Measurements from ENCODE around the gene MRPS34. TPM values are rescaled to one million over a fixed set of nuclear protein-coding genes. Genes with fewer than 3 reads are reported as not detected.

MRPS34 gene
- total RNA-seq, 1 experiment from 2014 or later, result 102 TPM

- in situ Hi-C loops (cut with HindIII; ENCODE audit: low pct_unique_long_range_greater_than_20kb, low sequenced_read_pairs), result no loop called here
- DNase-seq (ENCODE audit: low read depth, low spot score), result no peak
These were observed 8.0 kb downstream of the MRPS34 start for GRCh38 chr16:1764971-1765370.

- in situ Hi-C loops (cut with HindIII; ENCODE audit: low pct_unique_long_range_greater_than_20kb, low sequenced_read_pairs), result no loop called here
- no peak for DNase-seq (ENCODE audit: low read depth, low spot score)
These were observed 9.1 kb downstream of the MRPS34 start for GRCh38 chr16:1763521-1764511.

- in situ Hi-C loops (cut with HindIII; ENCODE audit: low pct_unique_long_range_greater_than_20kb, low sequenced_read_pairs), result no loop called here
- no peak for DNase-seq (ENCODE audit: low read depth, low spot score)
These were observed 9.9 kb downstream of the MRPS34 start for GRCh38 chr16:1762879-1763520.

- no peak for DNase-seq (ENCODE audit: low read depth, low spot score)
- in situ Hi-C loops (cut with HindIII; ENCODE audit: low pct_unique_long_range_greater_than_20kb, low sequenced_read_pairs), result no loop called here
These were observed 10.6 kb downstream of the MRPS34 start for GRCh38 chr16:1762196-1762878.

- DNase-seq (ENCODE audit: low read depth, low spot score), result no peak
- in situ Hi-C loops (cut with HindIII; ENCODE audit: low pct_unique_long_range_greater_than_20kb, low sequenced_read_pairs), result no loop called here
These were observed 11.2 kb downstream of the MRPS34 start for GRCh38 chr16:1761751-1762150.

- DNase-seq (ENCODE audit: low read depth, low spot score), result no peak
- in situ Hi-C loops (cut with HindIII; ENCODE audit: low pct_unique_long_range_greater_than_20kb, low sequenced_read_pairs), result no loop called here
These were observed 12.0 kb downstream of the MRPS34 start for GRCh38 chr16:1760911-1761310.

- DNase-seq (ENCODE audit: low read depth, low spot score), result no peak
- in situ Hi-C loops (cut with HindIII; ENCODE audit: low pct_unique_long_range_greater_than_20kb, low sequenced_read_pairs), result no loop called here
These were observed 13.4 kb downstream of the MRPS34 start for GRCh38 chr16:1759511-1759910.

- in situ Hi-C loops (cut with HindIII; ENCODE audit: low pct_unique_long_range_greater_than_20kb, low sequenced_read_pairs), result no loop called here
- DNase-seq (ENCODE audit: low read depth, low spot score), result no peak
These were observed 14.0 kb downstream of the MRPS34 start for GRCh38 chr16:1758923-1759322.

- in situ Hi-C loops (cut with HindIII; ENCODE audit: low pct_unique_long_range_greater_than_20kb, low sequenced_read_pairs), result no loop called here
- DNase-seq (ENCODE audit: low read depth, low spot score), result no peak
These were observed 15.0 kb downstream of the MRPS34 start for GRCh38 chr16:1757714-1758461.

- in situ Hi-C loops (cut with HindIII; ENCODE audit: low pct_unique_long_range_greater_than_20kb, low sequenced_read_pairs), result no loop called here
- no peak for DNase-seq (ENCODE audit: low read depth, low spot score)
These were observed 18.7 kb downstream of the MRPS34 start for GRCh38 chr16:1754204-1754603.

- in situ Hi-C loops (cut with HindIII; ENCODE audit: low pct_unique_long_range_greater_than_20kb, low sequenced_read_pairs), result no loop called here
These were observed 20.1 kb downstream of the MRPS34 start for GRCh38 chr16:1752853-1753252.

GRCh38 chr16:1751946-1752345, 21.0 kb downstream of the MRPS34 start:
- no peak for DNase-seq (ENCODE audit: low read depth, low spot score)
- in situ Hi-C loops (cut with HindIII; ENCODE audit: low pct_unique_long_range_greater_than_20kb, low sequenced_read_pairs), result no loop called here

More at GRCh38 chr16:1752853-1753252, 20.1 kb downstream of the MRPS34 start:
- DNase-seq (ENCODE audit: low read depth, low spot score), result no peak

- no peak for DNase-seq (ENCODE audit: low read depth, low spot score)
- in situ Hi-C loops (cut with HindIII; ENCODE audit: low pct_unique_long_range_greater_than_20kb, low sequenced_read_pairs), result no loop called here
These were observed 23.5 kb downstream of the MRPS34 start for GRCh38 chr16:1749152-1750117.

- no peak for DNase-seq (ENCODE audit: low read depth, low spot score)
- in situ Hi-C loops (cut with HindIII; ENCODE audit: low pct_unique_long_range_greater_than_20kb, low sequenced_read_pairs), result no loop called here
These were observed 25.0 kb downstream of the MRPS34 start for GRCh38 chr16:1747934-1748333.

GRCh38 chr16:1746693-1747195, 26.2 kb downstream of the MRPS34 start:
- no peak for DNase-seq (ENCODE audit: low read depth, low spot score)
- in situ Hi-C loops (cut with HindIII; ENCODE audit: low pct_unique_long_range_greater_than_20kb, low sequenced_read_pairs), result no loop called here

GRCh38 chr16:1745900-1746692, 26.8 kb downstream of the MRPS34 start:
- in situ Hi-C loops (cut with HindIII; ENCODE audit: low pct_unique_long_range_greater_than_20kb, low sequenced_read_pairs), result no loop called here
- no peak for DNase-seq (ENCODE audit: low read depth, low spot score)

Measured in SK-MEL-5 (cell line).